Upper lobe of left lung (tissue), 4 donors: ENCODE results near the gene ZFYVE16.

Source experiments
- POLR2A ChIP-seq, 4 donors: fragments of 450-650 bp; IDR thresholded peaks; one replicate each; pipeline ENCODE4 v1.5.1; 2016 to 2017; ENCODE audit warnings: antibody characterized with exemption in 4 of 4, mild to moderate bottlenecking in 2 of 4
- POLR2AphosphoS5 ChIP-seq, 2 donors: sonication (generic); formaldehyde crosslinking; IDR thresholded peaks; one replicate each; pipeline ENCODE4 v1.5.1; 2017; ENCODE audit warnings: antibody characterized with exemption in 2 of 2
- TF ChIP-seq, protein P1 (sequence below), 6 experiments: fragments of 450-650 bp in 4 of 6; fragments of 200-600 bp in 2 of 6; sonication (generic) in 2 of 6; IDR thresholded peaks; one replicate each; pipeline ENCODE4 v1.5.1; 2016 to 2019; ENCODE audit warnings: antibody characterized with exemption in 6 of 6

GRCh38 chr5:80507663-80508062 lies 99.8 kb downstream of the ZFYVE16 start:
- TF ChIP-seq, protein P1, sequence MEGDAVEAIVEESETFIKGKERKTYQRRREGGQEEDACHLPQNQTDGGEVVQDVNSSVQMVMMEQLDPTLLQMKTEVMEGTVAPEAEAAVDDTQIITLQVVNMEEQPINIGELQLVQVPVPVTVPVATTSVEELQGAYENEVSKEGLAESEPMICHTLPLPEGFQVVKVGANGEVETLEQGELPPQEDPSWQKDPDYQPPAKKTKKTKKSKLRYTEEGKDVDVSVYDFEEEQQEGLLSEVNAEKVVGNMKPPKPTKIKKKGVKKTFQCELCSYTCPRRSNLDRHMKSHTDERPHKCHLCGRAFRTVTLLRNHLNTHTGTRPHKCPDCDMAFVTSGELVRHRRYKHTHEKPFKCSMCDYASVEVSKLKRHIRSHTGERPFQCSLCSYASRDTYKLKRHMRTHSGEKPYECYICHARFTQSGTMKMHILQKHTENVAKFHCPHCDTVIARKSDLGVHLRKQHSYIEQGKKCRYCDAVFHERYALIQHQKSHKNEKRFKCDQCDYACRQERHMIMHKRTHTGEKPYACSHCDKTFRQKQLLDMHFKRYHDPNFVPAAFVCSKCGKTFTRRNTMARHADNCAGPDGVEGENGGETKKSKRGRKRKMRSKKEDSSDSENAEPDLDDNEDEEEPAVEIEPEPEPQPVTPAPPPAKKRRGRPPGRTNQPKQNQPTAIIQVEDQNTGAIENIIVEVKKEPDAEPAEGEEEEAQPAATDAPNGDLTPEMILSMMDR (IDR thresholded peaks at IDR 0.05): no peak
- TF ChIP-seq POLR2AphosphoS5 (IDR thresholded peaks at IDR 0.05): no peak
- no peak for TF ChIP-seq POLR2A (IDR thresholded peaks at IDR 0.05)
